Measurements from ENCODE around the gene HTT. TPM values are rescaled to one million over a fixed set of nuclear protein-coding genes. Genes with fewer than 3 reads are reported as not detected.
"Not testable (repeated sequence)": the region's sequence is repeated elsewhere in the genome, so short reads cannot be mapped to it uniquely, and the experiment has no call there.

HTT gene
- total and polyA plus RNA-seq, 4 donors = 38.9 to 51.5 (median 40.9) TPM

DNA sequence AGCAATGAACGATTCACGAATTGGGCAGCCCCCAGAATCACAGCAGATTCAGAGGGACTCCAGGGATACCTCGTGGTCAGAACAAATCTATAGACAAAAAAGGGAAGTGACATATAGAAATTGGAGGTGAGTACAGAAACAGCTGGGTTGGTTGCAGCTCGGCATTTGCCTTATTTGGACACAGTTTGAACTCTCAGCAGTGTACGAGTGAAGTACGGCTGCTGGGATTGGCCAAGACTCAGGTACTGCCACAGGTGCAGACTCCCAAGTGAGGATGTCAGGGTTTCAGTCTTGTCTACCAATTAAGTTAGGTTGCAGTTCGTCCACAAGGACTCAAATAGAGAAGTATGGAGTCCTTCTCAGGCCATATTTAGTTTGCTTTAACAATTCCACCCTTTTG is 28.3 kb upstream of the HTT start:
- 80% methylated on average over 7 of the region's 7 CpGs for whole genome bisulfite sequencing (ENCODE audit: insufficient coverage)
- Histone ChIP-seq H3K36me3 (ENCODE audit: control insufficient read depth, insufficient read depth, low read length) (peaks cover 3% of the 10 kb centered on the region), H3K27me3 (ENCODE audit: control insufficient read depth, insufficient read depth, low read length) (peaks cover 7% of the 10 kb centered on the region), H3K27ac (ENCODE audit: low read depth, low read length) (no peak overlapping the region), H3K9me3 (ENCODE audit: control insufficient read depth, insufficient read depth, low read length) (no peaks in the 10 kb centered on the region), H3K4me1 (ENCODE audit: control insufficient read depth, insufficient read depth, low read length) (peaks cover 16% of the 10 kb centered on the region), H3K4me3 (ENCODE audit: low read depth, low read length) (no peak overlapping the region)
- no peak for DNase-seq (ENCODE audit: low read depth in 4 of 6, low spot score in 6 of 6)

DNA sequence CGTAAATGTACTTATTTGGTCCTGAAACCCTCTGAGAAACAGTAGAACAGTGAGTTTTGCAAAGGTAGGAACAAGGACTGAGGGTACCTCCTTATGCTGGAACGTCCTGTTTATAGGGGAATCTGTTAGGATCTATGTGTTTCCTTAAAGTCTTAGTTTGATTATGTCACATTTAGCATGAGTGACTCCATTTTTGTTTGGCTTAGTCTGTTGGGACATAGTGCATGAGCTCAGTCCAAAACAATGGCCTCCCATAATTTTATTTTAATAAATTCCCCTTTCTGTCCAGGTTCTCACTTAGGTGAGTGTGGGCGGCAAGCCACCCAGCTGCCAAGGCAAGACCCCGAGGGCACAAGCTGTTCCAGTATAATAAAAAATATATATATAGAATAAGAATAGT is 27.9 kb upstream of the HTT start:
- WGBS (ENCODE audit: insufficient coverage) = 100% methylated on average over 1 of the region's 4 CpGs
- peaks cover 11% of the 10 kb centered on the region for H3K4me1 ChIP-seq (ENCODE audit: control insufficient read depth, insufficient read depth, low read length)
- H3K9me3 ChIP-seq (ENCODE audit: control insufficient read depth, insufficient read depth, low read length) = no peaks in the 10 kb centered on the region
- H3K27me3 ChIP-seq (ENCODE audit: control insufficient read depth, insufficient read depth, low read length) = peaks cover 2% of the 10 kb centered on the region
- H3K27ac ChIP-seq (ENCODE audit: low read depth, low read length) = no peak overlapping the region
- H3K4me3 ChIP-seq (ENCODE audit: low read depth, low read length) = no peak overlapping the region
- DNase-seq (ENCODE audit: low read depth in 4 of 6, low spot score in 6 of 6) = no peak
- H3K36me3 ChIP-seq (ENCODE audit: control insufficient read depth, insufficient read depth, low read length) = no peaks in the 10 kb centered on the region

- peak in 2 of 6 donors; percentile 64 to 71 for DNase-seq (ENCODE audit: low read depth in 4 of 6, low spot score in 6 of 6)
- H3K4me1 ChIP-seq (ENCODE audit: control insufficient read depth, insufficient read depth, low read length) = peaks cover under 1% of the 10 kb centered on the region
- H3K27ac ChIP-seq (ENCODE audit: low read depth, low read length) = no peak overlapping the region
- WGBS (ENCODE audit: insufficient coverage) = 67% methylated on average over 20 of the region's 20 CpGs
- H3K4me3 ChIP-seq (ENCODE audit: low read depth, low read length) = no peak overlapping the region
- no peaks in the 10 kb centered on the region for H3K27me3 ChIP-seq (ENCODE audit: control insufficient read depth, insufficient read depth, low read length)
- H3K9me3 ChIP-seq (ENCODE audit: control insufficient read depth, insufficient read depth, low read length) = no peaks in the 10 kb centered on the region
- no peaks in the 10 kb centered on the region for H3K36me3 ChIP-seq (ENCODE audit: control insufficient read depth, insufficient read depth, low read length)
Observed at GRCh38 chr4:3047464-3048286, 26.8 kb upstream of the HTT start.

DNA sequence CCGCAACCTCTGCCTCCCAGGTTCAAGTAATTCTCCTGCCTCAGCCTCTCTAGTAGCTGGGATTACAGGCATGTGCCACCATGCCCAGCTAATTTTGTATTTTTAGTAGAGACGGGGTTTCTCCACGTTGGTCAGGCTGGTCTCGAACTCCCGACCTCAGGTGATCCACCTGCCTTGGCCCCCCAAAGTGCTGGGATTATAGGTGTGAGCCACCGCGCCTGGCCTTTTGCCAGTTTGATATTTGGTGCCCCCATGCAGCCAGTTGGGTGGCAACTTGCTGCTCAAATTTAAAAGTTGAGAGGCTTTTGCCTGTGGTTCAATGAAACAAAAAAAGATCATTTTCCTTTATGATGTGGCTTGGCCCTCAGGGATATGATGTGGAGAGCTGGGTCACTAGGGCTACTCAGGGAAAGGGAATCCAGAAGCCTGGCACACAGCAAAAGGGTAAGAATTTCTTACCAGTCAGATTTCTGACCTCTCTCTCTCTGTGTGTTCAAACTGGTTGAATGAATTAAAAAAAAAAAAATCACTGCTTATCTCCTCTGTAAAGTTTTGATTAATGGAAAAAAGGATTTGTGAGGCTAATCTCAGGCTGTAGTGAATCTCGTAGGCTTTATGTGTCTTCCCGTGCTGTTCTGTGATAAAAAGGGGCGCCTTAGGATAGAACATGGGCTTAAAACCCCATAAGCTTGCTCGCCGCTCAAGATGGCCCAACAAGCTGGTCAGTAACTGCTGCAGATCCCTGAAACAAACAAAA is 23.2 kb upstream of the HTT start:
- not testable (repeated sequence) for H3K9me3 ChIP-seq (ENCODE audit: control insufficient read depth, insufficient read depth, low read length); H3K27me3 ChIP-seq (ENCODE audit: control insufficient read depth, insufficient read depth, low read length); H3K36me3 ChIP-seq (ENCODE audit: control insufficient read depth, insufficient read depth, low read length); H3K4me1 ChIP-seq (ENCODE audit: control insufficient read depth, insufficient read depth, low read length); H3K27ac ChIP-seq (ENCODE audit: low read depth, low read length); H3K4me3 ChIP-seq (ENCODE audit: low read depth, low read length); DNase-seq (ENCODE audit: low read depth in 4 of 6, low spot score in 6 of 6)
- 89% methylated on average over 5 of the region's 12 CpGs for WGBS (ENCODE audit: insufficient coverage)

- Histone ChIP-seq H3K9me3 (ENCODE audit: control insufficient read depth, insufficient read depth, low read length) (peaks cover 4% of the 10 kb centered on the region), H3K4me1 (ENCODE audit: control insufficient read depth, insufficient read depth, low read length) (no peaks in the 10 kb centered on the region)
- 100% methylated on average over 1 of the region's 2 CpGs for WGBS (ENCODE audit: insufficient coverage)
Observed at GRCh38 chr4:3054169-3054759, 20.2 kb upstream of the HTT start.

GRCh38 chr4:3059943-3060342 is 14.5 kb upstream of the HTT start:
- Histone ChIP-seq H3K4me3 (ENCODE audit: low read depth, low read length) (no peak overlapping the region), H3K36me3 (ENCODE audit: control insufficient read depth, insufficient read depth, low read length) (no peaks in the 10 kb centered on the region), H3K4me1 (ENCODE audit: control insufficient read depth, insufficient read depth, low read length) (no peaks in the 10 kb centered on the region), H3K9me3 (ENCODE audit: control insufficient read depth, insufficient read depth, low read length) (peaks cover 4% of the 10 kb centered on the region), H3K27me3 (ENCODE audit: control insufficient read depth, insufficient read depth, low read length) (no peaks in the 10 kb centered on the region), H3K27ac (ENCODE audit: low read depth, low read length) (no peak overlapping the region)
- 96% methylated on average over 4 of the region's 6 CpGs for WGBS (ENCODE audit: insufficient coverage)
- no peak for DNase-seq (ENCODE audit: low read depth in 4 of 6, low spot score in 6 of 6)

More at GRCh38 chr4:3054169-3054759, 20.2 kb upstream of the HTT start:
- no peak for DNase-seq (ENCODE audit: low read depth in 4 of 6, low spot score in 6 of 6)
- H3K4me3 ChIP-seq (ENCODE audit: low read depth, low read length) = no peak overlapping the region
- no peaks in the 10 kb centered on the region for H3K27me3 ChIP-seq (ENCODE audit: control insufficient read depth, insufficient read depth, low read length)
- H3K27ac ChIP-seq (ENCODE audit: low read depth, low read length) = no peak overlapping the region
- H3K36me3 ChIP-seq (ENCODE audit: control insufficient read depth, insufficient read depth, low read length) = no peaks in the 10 kb centered on the region

GRCh38 chr4:3060946-3061345 is 13.5 kb upstream of the HTT start:
- no peak overlapping the region for H3K27ac ChIP-seq (ENCODE audit: low read depth, low read length)
- no peak for DNase-seq (ENCODE audit: low read depth in 4 of 6, low spot score in 6 of 6)
- H3K4me3 ChIP-seq (ENCODE audit: low read depth, low read length) = no peak overlapping the region
- no peaks in the 10 kb centered on the region for H3K36me3 ChIP-seq (ENCODE audit: control insufficient read depth, insufficient read depth, low read length)
- no peaks in the 10 kb centered on the region for H3K9me3 ChIP-seq (ENCODE audit: control insufficient read depth, insufficient read depth, low read length)
- no peaks in the 10 kb centered on the region for H3K4me1 ChIP-seq (ENCODE audit: control insufficient read depth, insufficient read depth, low read length)
- no peaks in the 10 kb centered on the region for H3K27me3 ChIP-seq (ENCODE audit: control insufficient read depth, insufficient read depth, low read length)
- WGBS (ENCODE audit: insufficient coverage) = 91% methylated on average over 6 of the region's 6 CpGs

- WGBS (ENCODE audit: insufficient coverage) = 81% methylated on average over 8 of the region's 12 CpGs
- H3K36me3 ChIP-seq (ENCODE audit: control insufficient read depth, insufficient read depth, low read length) = no peaks in the 10 kb centered on the region
- H3K27ac ChIP-seq (ENCODE audit: low read depth, low read length) = no peak overlapping the region
- H3K4me1 ChIP-seq (ENCODE audit: control insufficient read depth, insufficient read depth, low read length) = no peaks in the 10 kb centered on the region
- DNase-seq (ENCODE audit: low read depth in 4 of 6, low spot score in 6 of 6) = no peak
- no peak overlapping the region for H3K4me3 ChIP-seq (ENCODE audit: low read depth, low read length)
- no peaks in the 10 kb centered on the region for H3K27me3 ChIP-seq (ENCODE audit: control insufficient read depth, insufficient read depth, low read length)
- no peaks in the 10 kb centered on the region for H3K9me3 ChIP-seq (ENCODE audit: control insufficient read depth, insufficient read depth, low read length)
Observed at GRCh38 chr4:3062471-3062870, 12.0 kb upstream of the HTT start.

DNA sequence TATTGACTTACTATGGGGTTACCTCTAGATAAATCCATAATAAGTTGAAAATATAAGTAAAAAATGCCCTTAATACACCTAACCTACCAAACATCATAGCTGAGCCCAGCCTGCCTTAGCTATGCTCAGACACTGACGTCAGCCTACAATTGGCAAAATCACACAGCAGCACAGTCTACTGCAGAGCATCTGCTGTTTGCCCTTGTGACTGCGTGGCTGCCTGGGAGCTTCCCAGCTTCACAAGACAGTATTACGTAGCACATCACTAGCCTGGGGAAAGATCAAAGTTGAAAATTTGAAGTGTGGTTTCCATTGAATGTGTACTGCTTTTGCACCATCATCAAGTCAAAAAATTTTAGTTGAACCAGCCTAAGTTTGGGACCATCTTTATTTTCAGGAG is 8.9 kb upstream of the HTT start:
- WGBS (ENCODE audit: insufficient coverage) = 75% methylated on average over 1 of the region's 3 CpGs

More for the DNA sequence above, 8.9 kb upstream of the HTT start:
- Histone ChIP-seq H3K36me3 (ENCODE audit: control insufficient read depth, insufficient read depth, low read length) (no peaks in the 10 kb centered on the region), H3K4me3 (ENCODE audit: low read depth, low read length) (no peak overlapping the region), H3K9me3 (ENCODE audit: control insufficient read depth, insufficient read depth, low read length) (no peaks in the 10 kb centered on the region), H3K27me3 (ENCODE audit: control insufficient read depth, insufficient read depth, low read length) (no peaks in the 10 kb centered on the region), H3K4me1 (ENCODE audit: control insufficient read depth, insufficient read depth, low read length) (no peaks in the 10 kb centered on the region), H3K27ac (ENCODE audit: low read depth, low read length) (no peak overlapping the region)
- no peak for DNase-seq (ENCODE audit: low read depth in 4 of 6, low spot score in 6 of 6)
